GM23338 (cell line): ENCODE results near the gene MYCN.

Experiments used
- EZH2 ChIP-seq: fragments of 200-600 bp; sonication (generic); IDR thresholded peaks from one replicate; pipeline ENCODE4 v1.8.0; 2017; ENCODE audit warnings: antibody characterized with exemption, mild to moderate bottlenecking, low read depth; ENCODE audit not compliant: unreplicated experiment
- EZH2phosphoT487 ChIP-seq: fragments of 200-600 bp; sonication (generic); IDR thresholded peaks from one replicate; pipeline ENCODE4 v1.8.1; 2018; ENCODE audit warnings: antibody characterized with exemption; ENCODE audit not compliant: unreplicated experiment
- TF ChIP-seq, protein P1 (sequence below), 2 experiments: fragments of 200-600 bp in 1 of 2; sonication (generic) in 1 of 2; conservative IDR thresholded peaks; 2 replicates each; pipeline versions ENCODE4 v1.5.1 to v1.6.1; 2016 to 2017; ENCODE audit warnings: antibody characterized with exemption in 2 of 2, low read depth in 2 of 2, mild to moderate bottlenecking in 2 of 2, moderate library complexity in 1 of 2

DNA sequence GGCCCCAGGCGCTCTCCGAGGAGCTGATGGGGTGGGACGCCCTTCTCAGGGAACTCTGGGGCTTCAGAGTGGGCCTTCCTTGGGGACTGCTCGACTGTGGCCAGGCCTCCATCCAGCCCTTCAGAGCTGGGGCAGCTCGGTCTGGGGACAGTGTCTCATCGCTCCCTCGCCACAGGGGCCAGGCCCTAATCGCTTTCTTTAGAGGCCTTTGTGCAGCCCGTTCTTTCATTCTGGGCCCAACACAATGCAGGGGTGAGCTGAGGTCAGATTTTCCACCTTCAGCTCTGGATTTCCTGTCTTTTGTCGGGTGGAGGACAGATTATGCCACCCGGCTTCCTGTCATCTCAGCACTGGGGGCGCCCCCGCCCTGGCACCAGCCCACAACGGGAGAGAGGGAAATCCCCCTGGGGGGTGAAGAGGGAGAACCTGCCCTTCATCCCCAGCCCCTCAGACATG is 25.2 kb downstream of the MYCN start:
- TF ChIP-seq EZH2 (no peak), EZH2phosphoT487 (no peak)
- TF ChIP-seq, protein P1, sequence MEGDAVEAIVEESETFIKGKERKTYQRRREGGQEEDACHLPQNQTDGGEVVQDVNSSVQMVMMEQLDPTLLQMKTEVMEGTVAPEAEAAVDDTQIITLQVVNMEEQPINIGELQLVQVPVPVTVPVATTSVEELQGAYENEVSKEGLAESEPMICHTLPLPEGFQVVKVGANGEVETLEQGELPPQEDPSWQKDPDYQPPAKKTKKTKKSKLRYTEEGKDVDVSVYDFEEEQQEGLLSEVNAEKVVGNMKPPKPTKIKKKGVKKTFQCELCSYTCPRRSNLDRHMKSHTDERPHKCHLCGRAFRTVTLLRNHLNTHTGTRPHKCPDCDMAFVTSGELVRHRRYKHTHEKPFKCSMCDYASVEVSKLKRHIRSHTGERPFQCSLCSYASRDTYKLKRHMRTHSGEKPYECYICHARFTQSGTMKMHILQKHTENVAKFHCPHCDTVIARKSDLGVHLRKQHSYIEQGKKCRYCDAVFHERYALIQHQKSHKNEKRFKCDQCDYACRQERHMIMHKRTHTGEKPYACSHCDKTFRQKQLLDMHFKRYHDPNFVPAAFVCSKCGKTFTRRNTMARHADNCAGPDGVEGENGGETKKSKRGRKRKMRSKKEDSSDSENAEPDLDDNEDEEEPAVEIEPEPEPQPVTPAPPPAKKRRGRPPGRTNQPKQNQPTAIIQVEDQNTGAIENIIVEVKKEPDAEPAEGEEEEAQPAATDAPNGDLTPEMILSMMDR (conservative IDR thresholded peaks at IDR 0.05; ENCODE audit: low read depth in 2 of 2) = no peak
